ENCODE results near the gene PFDN1. TPM values are rescaled to one million over a fixed set of nuclear protein-coding genes. Genes with fewer than 3 reads are reported as not detected.

Gene PFDN1
- total RNA-seq, 1 experiment from 2014 or later = 162 TPM

DNA sequence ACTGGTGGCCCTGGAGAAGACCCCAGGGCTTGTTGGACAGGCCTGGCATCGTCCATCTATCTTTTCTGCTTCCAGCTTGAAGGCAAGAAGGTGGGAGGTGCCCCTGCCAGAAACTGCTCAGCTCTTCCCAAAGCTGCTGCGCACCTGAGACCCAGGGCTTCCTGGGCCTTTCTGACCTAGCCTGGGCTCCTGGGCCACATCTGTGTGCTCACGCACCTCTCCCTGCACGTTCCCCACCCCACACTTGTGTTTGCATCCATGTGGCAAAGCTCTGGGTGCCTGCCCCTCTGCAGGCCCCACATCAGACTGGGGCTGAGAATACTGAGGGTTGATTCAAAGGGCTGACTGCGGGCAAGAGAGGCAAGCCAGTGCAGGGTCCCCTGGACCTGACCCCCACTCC, 63.4 kb downstream of the PFDN1 start:
- DNase-seq (ENCODE audit: low read depth) = no peak

DNA sequence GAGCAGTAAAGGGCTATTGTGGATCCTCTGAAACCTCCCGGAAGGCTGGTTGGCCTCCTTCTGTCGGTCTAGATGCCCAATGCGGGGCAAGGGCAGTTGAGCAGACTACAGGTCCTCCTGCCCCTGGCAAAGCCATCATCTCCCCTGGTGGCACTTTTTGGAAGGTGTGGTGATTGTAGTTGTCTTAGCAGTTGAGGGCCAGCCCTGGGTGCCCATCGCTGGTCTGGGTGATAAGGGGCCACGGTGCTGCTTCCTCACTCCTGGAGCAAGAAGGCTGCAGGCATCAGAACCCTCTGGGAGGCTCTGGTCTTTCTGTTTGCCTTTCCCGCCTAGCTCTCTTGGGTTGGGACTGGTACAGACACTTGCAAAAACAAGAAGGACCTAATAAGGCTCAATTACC, 64.1 kb downstream of the PFDN1 start:
- DNase-seq (ENCODE audit: low read depth) = no peak

DNA sequence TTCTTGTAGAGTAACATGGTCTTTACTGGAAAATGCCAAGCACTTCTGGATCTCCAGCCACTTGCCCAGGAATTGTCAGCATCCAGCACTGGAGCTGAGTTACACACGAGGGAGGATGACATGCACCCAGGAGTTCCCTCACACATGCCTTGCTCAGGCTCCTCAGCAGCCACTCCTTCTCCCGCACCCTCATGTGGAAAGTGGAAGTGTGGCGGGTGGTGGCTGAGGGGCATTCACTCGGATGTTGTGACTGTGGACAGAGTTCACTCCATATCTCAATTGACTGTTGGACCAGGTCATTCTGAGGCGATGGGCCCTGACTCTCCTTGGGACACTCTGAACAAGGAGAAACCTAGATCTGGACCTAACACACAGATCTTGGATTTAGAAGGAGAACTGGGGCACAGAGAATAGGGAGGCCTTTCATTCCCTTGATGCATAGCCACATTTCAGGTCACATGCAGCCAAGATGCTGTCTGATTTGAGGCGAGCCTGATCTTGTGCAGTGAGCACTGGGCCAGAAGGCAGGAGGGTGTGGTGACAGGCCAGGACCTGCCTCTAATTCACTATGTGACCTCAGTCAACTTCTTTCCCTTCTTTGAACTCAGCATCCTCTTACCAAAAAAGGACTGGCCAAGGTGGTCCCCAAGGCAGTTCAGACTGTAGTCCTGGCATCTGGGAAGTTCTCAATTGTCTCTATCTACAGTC, 65.9 kb downstream of the PFDN1 start:
- DNase-seq (ENCODE audit: low read depth) = no peak

DNA sequence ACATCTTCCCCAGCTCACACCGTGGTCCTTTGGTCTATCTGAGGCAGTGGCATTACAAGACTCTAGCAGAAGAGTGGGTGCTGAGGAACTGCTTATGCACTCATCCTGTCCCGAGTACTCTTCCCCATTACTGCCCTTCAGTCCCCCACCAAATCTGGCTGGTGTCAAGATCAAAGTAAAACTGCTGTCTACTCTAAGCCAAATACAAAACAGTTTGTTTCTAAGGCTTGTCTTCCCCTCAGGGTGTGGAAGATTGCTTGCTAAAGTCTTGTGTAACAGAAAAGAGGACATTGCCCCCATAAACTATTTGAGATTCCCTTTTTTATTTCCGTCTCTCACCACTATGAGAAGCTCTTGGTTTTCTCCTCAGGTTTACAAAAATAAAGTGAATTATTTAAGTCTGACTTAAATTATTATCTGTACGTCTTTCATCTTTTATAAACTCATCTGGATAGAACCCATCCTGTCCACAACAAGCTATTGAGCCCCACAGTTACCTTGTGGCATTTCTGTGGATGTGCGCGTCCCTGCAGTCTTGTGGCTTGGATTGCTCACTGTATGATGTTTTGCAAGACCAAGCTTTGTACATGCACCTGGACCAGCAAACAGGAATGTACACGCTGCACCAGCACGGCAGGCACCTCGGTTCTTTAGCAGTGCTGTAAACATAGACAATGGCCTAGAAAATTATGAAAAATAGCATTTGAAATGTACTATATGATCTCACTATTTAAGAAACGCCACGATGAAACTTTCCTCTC, 66.9 kb downstream of the PFDN1 start:
- no peak for DNase-seq (ENCODE audit: low read depth)

DNA sequence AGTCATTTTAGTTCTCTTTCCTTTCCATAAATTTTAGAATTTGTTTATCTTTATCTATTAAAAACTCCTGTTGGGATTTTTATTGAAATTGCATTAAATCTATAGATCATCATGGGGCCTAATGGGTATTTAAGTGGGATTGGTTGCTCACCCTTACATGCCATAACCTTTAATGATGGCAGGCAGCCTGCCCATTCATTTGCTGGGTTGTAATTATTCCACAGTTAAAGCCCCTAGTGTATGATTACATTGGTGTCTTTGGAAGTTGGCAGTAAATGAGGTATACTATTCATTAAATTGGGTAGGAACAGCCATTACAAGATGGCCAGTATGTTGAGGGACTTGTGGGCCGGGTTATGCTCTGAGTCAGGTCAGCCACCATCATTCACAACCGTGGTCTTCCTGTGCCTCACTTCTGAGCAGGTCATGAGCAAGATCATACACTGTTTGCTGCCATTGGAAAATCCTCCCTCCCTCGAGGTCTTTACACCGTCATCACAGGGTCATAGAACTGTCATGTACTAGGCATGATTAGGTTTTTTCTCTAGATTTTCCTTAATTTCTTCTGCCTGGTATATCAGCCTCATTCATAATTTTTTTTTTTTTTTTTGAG, 68.4 kb downstream of the PFDN1 start:
- DNase-seq (ENCODE audit: low read depth) = no peak

DNA sequence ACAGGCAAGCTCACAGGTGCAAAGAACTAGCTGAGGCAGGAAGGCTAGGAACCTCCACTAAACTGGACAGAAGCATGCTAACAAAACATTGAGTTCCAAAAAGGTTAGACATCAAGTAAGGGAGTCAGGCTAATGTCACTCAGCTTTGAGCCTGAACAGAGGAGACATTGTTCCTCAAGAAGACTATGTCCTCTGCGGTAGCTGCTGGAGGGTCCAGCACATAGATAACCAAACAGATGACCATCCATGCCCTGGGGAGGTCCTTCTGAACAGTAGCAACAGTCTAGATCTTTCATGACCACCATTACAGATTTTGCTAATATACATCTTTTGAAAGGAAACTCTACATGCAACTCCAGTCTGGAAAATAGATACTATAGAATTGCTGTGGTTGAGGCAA, 70.2 kb downstream of the PFDN1 start:
- no peak for DNase-seq (ENCODE audit: low read depth)

DNA sequence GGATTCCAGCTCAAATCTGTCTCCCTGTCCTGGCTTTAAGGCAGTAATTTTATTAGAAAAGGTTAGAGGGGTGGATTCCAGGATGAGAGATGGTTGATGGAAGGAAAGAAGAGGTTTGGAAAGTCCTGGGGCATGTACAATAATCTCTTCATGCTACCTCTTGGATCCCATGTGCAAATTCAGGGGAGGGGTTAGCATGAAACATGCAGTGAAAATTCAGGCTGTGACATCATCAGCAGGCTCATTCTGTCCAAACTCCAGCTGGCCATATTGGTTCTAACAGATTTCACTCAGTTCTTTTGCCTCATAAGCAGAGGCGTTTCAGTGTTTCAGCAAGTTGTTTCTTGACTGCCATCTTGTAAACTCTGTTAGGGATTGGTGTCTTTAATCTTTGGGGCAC, 72.5 kb downstream of the PFDN1 start:
- DNase-seq (ENCODE audit: low read depth) = no peak

DNA sequence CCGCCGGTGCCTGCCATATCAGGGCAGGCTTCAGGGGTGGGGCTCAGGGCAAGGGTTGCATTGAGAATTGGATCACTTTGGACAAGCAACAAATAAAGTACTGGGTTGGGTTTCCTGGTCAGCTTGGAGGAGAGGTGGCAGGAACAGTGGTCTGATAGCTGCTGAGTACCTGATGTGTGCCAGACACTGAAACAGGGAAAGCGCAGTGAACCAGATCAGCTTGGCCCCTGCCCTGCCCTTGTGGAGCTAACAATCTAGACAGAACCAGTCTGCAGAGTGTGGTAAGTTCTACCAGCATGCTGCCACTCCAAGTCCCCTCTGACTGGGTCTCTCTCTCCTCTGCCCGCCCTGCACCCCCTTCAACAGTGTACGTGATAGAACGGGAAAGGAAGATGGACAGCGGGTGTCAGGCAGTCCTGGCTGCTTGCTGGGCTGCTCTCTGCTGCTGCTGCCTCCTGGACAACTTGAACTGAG, 74.5 kb downstream of the PFDN1 start:
- DNase-seq (ENCODE audit: low read depth) = no peak

DNA sequence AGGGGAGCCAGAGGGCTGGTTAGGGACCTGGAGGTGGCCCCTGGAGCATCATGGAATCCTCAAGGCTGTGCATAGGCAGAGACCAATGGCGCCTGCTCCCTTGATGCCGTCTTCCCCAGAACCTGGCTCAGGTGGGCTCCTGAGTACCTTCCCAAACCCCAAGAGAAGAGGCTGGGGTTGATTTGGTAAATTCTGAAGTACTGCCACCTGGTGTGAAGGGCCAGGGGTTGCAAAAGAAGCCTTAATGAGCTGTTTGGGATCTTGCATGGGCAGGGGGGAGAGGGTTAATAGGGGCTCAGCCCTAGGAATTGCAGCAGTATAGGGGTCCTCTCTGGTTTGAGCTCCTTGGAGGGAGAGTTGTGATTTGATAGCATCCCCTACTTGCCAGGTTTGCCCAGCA, 75.9 kb downstream of the PFDN1 start:
- DNase-seq (ENCODE audit: low read depth) = no peak

DNA sequence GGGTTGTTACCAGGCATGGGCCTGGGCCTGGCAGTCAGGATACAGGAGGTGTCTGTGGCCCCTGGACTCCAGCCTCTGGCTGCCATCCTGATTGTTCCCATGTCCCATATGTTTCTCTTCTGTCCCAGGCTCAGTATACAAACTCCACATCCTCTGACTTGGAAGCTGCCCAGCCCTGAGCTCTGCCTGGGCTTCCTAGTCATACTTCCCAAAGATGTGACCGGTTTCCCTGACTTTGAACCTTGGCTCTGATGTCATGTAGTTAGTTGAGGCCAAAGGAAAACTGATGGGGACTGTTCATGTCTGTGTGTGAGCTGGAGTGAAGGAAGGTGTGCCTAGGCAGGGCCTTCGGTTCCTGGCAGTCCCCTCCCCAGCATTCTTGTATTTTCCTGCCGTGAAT, 77.5 kb downstream of the PFDN1 start:
- DNase-seq (ENCODE audit: low read depth) = no peak

DNA sequence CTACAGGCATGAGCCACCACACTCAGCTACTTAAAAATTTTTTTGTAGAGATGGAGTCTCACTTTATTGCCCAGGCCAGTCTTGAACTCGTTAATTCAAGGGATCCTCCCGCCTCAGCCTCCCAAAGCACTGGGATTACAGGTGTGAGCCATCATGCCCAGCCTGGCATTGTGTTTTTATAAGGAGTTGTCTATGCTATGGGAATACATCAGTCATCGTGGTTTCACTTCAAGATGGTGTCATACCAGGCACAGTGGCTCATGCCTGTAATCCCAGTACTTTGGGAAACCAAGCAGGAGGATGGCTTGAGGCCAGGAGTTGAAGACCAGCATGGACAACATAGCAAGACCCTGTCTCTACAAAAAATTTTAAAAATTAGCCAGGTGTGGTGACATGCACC, 78.2 kb downstream of the PFDN1 start:
- DNase-seq (ENCODE audit: low read depth) = no peak

DNA sequence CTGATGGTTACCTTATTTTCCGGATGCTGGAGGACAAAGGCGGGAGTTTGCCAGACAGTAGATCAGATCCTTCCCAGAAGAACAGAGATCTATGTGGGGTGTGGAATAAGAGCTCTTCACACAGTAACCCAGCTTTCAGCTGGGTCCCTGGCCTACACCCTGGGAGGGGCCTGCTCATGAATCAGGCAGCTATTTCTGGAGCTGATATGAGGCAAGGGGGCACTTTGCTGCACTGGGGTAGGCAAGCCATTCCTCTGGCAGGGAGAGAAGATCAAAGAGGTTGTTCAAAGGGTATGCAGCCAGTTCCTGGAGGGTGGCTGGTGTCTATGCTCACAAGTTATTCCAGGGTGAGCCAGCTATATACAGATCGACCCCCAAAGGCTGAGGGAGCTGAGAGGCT, 79.3 kb downstream of the PFDN1 start:
- no peak for DNase-seq (ENCODE audit: low read depth)

DNA sequence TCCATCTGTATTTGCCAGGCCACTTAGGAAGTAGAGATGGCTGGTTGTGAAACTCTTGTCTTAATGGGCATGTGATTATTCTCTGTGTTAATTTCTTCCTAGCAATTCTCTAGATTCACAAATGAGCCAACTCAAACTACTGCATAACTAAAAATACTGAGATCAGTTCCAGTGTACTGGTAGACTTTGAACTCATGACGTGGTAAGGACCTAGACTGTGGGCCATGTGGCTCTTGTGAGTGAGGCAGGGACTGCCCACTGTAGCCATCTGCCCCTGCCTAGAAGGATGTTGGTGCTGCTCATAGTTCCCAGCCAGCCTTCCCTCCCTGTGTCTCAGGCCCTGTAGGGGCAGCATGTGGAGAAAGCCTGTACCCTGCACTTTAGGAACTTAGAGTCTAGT, 80.5 kb downstream of the PFDN1 start:
- no peak for DNase-seq (ENCODE audit: low read depth)

DNA sequence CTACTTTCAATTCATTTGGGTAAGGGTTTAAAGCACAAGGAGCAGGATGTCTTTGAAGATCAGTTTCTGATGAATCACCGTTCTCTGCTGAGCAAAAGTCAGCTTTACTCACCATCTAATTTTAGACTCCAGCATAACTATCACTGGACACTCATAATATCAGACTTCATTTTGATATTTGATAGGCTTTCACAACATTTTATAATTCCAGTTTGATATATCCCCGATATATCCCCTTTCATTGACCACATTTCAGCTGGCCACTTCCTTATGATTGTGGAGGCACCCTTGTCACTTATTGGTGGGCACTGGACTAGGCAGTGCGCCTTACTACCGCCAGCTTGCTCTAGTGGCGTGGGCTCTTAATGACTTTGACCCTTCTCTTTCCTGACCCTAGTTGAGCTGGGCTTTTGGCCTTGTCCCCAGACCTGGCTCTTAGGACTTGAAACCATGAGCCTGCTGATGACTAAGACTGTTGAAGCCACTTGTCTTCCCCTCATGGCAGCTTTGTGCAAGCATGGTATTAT, 81.1 kb downstream of the PFDN1 start:
- DNase-seq (ENCODE audit: low read depth) = peak; percentile 49

DNA sequence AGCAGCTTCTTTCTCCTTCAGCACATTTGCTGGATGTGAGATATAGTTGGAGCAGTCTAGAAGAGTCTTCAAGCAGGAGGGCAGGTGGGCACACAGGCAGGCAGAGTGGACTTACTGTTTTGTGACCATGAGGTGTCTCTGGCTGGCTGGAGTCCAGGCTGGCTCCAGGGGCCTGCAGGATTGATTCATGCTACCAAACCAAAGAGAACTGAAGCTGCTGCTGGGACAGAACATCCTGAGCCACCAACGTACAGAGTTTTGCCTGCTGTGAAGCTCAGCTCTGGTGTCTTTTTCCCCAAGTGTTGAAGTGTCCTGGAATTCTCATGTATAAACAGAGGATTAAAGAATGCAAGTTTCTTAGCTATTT, 82.2 kb downstream of the PFDN1 start:
- DNase-seq (ENCODE audit: low read depth) = no peak

DNA sequence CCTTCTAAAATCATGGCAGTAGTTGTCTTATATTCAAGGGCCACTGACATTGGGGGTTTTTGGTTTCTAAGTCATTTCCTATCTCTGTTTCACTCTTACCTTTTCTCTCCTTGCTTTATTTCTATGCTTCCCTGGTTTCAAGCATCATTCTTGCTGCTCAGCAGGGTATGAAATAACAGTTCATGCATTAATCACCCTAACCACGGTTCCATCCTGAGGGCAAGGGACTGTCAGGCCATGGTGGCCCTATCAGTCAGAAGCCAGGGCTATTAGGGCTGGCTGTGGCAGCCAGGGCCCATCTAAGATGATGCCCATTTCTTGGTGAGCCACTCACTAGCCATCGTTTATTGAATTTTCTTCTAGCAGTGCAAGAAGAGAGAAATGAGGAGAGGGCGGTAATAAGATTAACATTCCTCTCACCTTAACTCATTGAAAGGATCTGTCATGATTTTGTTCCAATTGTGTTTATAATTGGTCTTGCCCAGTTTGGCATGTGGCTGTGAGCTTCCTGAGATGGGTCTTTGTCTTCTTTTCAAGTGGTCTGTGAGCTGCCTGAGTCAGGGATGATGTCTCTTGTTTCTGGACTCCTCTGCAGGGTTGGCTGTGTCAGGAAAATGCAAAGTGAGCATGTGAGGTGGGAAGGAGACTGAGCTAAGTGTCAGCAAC, 82.7 kb downstream of the PFDN1 start:
- DNase-seq (ENCODE audit: low read depth) = peak; percentile 75

DNA sequence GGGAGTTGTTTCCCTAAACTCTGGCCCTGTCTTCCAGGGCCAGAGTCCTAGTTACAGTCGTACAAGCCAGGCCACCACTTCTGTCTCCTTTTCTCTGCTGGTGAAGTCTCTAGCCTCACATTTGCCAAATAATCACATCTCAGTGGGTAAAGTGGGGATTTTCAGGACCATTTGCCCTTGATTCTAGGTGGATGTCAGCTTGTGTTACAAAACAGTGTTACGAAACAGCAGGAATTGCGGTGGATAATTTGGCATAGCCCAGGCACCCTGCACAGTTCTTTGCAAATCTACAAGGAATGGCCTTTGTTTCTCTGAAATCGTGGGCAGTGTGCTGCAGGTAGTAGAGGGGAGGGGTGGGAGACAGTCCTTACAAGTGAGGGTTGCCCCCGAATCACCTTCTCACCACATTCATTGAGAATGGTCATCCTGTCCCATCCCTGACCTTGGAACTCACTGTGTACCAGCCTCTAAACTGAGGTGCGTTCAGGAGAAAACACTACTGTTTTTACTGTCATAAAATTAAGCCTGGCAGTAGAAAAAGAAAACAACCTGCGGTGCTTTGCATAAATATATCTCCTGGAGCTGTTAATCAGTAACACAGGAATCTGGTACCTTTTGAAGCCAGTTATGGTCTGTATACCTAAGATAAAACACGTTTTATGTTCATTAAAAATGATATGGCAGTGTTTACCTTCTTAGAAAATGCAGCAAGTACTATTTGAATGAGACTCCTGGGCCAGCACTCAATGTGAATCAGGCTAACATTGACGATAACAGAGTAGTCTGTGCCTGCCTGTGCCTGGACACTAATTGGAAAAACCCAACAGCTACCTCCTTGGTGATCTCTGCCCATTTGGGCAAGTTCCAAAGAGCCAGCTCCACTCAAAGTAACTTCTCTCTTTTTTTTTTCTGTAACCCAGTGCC, 83.6 kb downstream of the PFDN1 start:
- no peak for DNase-seq (ENCODE audit: low read depth)

DNA sequence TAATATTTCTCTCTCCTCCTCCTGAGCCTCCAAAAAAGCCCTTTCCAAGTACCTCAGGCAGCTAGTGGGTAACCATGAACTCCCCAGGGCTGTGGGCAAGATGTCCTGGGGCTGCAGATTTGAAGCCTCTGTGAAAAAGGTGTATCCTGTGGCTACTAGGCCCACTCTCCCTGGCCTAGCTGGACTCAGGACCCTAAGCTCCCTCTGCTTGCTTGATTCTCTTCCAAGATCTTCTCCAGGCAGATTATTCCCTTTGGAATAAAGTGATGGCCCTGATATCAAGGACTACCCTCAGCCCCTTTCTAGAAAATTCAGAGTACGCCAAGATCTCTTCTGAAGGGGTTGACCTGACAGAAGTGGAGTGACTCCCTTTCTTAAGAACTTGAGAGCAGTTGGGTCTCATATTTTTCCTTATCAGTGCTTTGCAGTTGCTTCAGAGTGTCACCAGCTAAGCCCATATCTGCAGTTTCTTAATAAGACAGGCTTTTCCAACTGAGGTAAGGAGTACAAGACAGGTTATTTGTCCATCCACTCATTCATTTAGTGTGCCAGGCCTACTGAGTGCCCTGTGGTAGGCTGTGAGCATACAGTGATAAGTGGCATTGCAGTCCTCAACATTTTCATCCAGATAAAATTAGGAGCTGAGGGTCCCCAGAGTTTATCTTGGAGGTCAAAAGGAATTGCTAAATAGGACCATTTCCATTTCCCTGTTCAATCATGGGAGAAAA, 85.4 kb downstream of the PFDN1 start:
- no peak for DNase-seq (ENCODE audit: low read depth)

DNA sequence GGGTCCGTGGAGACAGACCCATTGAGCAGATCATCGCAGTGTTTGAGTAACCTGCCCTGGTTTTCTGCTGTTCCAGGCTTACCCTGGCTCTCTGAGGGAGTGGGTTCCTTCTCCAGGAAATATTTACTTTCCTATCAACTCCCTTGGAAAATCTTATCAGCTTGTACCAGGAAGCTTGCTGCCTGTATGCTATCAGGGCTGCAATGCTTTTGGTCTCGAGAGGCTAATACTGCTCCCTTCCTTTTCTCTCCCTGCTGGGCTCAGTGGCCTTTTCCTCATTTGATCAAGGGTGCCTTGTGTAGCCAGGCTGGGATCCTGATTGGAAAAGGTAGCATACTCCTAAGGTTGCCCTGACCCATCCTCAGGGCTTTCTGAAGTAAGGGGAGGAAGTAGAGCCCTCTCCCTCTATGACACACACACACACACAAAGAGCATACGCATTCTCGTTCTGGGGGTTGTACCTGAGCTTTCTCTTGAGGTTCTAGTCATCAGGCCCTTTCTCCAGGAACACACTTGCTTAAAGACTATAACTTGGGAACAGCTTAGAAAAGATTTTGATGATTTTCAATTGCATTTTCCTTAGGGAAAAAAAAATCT, 86.3 kb downstream of the PFDN1 start:
- no peak for DNase-seq (ENCODE audit: low read depth)

DNA sequence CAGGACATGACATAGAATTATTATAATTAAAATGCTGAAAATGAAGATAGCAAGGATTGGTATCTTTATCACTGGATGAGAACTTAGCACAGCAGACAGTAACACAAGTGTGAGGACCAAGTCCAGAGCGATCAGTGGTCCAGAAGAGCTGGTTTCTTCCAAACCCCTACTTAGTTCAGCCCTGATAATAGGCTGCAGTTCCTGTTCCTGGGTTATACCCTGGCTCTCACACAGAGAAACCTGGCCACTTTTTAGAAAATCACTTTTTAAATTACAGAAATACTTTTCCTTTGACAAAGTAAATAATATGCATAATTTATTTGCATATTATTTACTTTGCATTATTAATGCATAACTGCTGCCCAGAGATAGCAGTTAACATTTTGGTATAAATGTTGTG, 87.6 kb downstream of the PFDN1 start:
- DNase-seq (ENCODE audit: low read depth) = no peak
